Kidney (tissue), 14 donors: ENCODE results near the gene SERINC1. TPM values are rescaled to one million over a fixed set of nuclear protein-coding genes. Genes with fewer than 3 reads are reported as not detected.
A peak's percentile ranks its signal among the peaks of the same experiment; 100 is the strongest.
"Not testable (repeated sequence)": the region's sequence is repeated elsewhere in the genome, so short reads cannot be mapped to it uniquely, and the experiment has no call there.

ENCODE experiments used
- DNase-seq, 5 donors: peaks; one replicate each; pipeline ENCODE4 v3.0.0-alpha.2; 2013 to 2020
- FAIRE-seq: peaks from 2 replicates; lab custom pipeline; 2012; peaks lifted over from hg19 to GRCh38; lab: Jason Lieb, UNC
- H3K27ac ChIP-seq, 2 donors: one replicate each; pipeline ENCODE4 v1.7.0; 2013; ENCODE audit warnings: low read depth in 2 of 2, low read length in 2 of 2, inconsistent platforms in 1 of 2
- H3K27me3 ChIP-seq: one replicate; pipeline ENCODE4 v1.7.1; 2013; ENCODE audit warnings: low read length, inconsistent platforms; ENCODE audit not compliant: control insufficient read depth, insufficient read depth
- H3K36me3 ChIP-seq, 3 donors: one replicate each; pipeline versions ENCODE4 v1.7.0 to v1.7.1; 2013; ENCODE audit warnings: low read length in 3 of 3, control low read depth in 1 of 3, inconsistent platforms in 1 of 3; ENCODE audit not compliant: insufficient read depth in 3 of 3, control insufficient read depth in 2 of 3
- H3K4me1 ChIP-seq, 3 donors: one replicate each; pipeline versions ENCODE4 v1.7.0 to v1.7.1; 2013; ENCODE audit warnings: low read length in 3 of 3, inconsistent platforms in 1 of 3, low read depth in 1 of 3; ENCODE audit not compliant: control insufficient read depth in 2 of 3, insufficient read depth in 2 of 3
- H3K4me3 ChIP-seq, 3 donors: one replicate each; pipeline versions ENCODE4 v1.7.0 to v1.8.1; 2013; ENCODE audit warnings: low read length in 3 of 3, control low read depth in 1 of 3, inconsistent platforms in 1 of 3
- H3K9ac ChIP-seq, 3 donors: one replicate each; pipeline versions ENCODE4 v1.7.0 to v1.7.1; 2013; ENCODE audit warnings: low read length in 3 of 3, control low read depth in 1 of 3, inconsistent platforms in 1 of 3
- H3K9me3 ChIP-seq, 3 donors: one replicate each; pipeline versions ENCODE4 v1.7.0 to v1.7.1; 2013; ENCODE audit warnings: low read length in 3 of 3, control low read depth in 1 of 3, inconsistent platforms in 1 of 3; ENCODE audit not compliant: control insufficient read depth in 2 of 3, insufficient read depth in 1 of 3
- CTCF ChIP-seq: IDR thresholded peaks from 3 replicates; pipeline ENCODE4 v1.5.1; 2012; ENCODE audit warnings: mild to moderate bottlenecking, moderate library complexity, borderline replicate concordance; ENCODE audit not compliant: insufficient read depth; ENCODE audit errors: extremely low read depth
- intact Hi-C: fragments of 100-400 bp; cut with DNase I; formaldehyde crosslinking; loops from one replicate; pipeline ENCODE4 v1.11.1; 2022
- polyA plus RNA-seq: library from polyadenylated mRNA; stranded (reverse); fragments of 350-450 nt; fragmentation: Illumina TruSeq; extraction: RNeasy Lipid Tissue Mini Kit (QIAGEN cat#74804); gene quantifications from one replicate; pipeline ENCODE4 v1.2.3, GENCODE V29; 2014; ENCODE audit warnings: low read depth, low replicate concordance; ENCODE audit not compliant: insufficient read depth
- total RNA-seq: library from RNA; stranded (reverse); fragmentation: NEBNext Ultra II Directional; extraction: Animal tissue kit (Norgen Biotek cat#: 25700); gene quantifications from one replicate; pipeline ENCODE4 v1.2.1, GENCODE V29; 2021
- donor health status: control.
- donor health status: control.
- donor health status: control.
- donor health status: control.
- donor health status: control.
- donor health status: DM: yes; HTN: yes; CAD: no.
- donor health status: Normal renal cell carcinoma (clear cell type).

The SERINC1 gene
- total and polyA plus RNA-seq, 2 donors from 2014 or later = 130 to 214 TPM

DNA sequence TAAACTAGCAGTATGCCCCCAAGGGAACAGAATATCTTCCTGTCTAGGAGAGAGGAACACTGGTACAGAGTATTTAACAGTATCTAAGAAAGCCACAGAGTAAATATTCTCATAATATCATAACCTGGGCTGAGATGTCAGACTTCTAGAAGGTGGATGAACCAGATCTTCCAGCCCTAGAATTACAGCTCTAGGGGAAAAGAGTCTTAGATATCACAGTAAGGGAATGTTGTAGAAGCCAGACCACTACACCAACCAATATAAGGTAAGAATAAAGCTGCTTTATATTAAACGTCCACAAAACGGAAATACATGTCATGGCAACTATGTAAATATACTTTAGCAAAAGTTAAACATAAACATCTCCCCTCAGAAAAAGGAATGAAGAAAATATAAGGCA lies 12.4 kb downstream of the SERINC1 start:
- TF ChIP-seq CTCF = no peak
- DNase-seq (no peak), FAIRE-seq (no peak)
- intact Hi-C loops = no loop called here
- Histone ChIP-seq H3K9me3 (no peaks in the 10 kb centered on the region), H3K36me3 (peaks cover 6 to 24% (median 7%) of the 10 kb centered on the region in 3 donors), H3K27me3 (no peaks in the 10 kb centered on the region), H3K9ac (no peak overlapping the region), H3K4me1 (peaks cover 0 to 12% (median 4%) of the 10 kb centered on the region in 3 donors), H3K4me3 (peak overlapping the region in 1 of 3 donors; percentile 18), H3K27ac (no peak overlapping the region)

- Histone ChIP-seq H3K4me1 (peaks cover 0 to 12% (median 4%) of the 10 kb centered on the region in 3 donors), H3K4me3 (no peak overlapping the region), H3K27ac (no peak overlapping the region), H3K36me3 (peaks cover 6 to 34% (median 10%) of the 10 kb centered on the region in 3 donors), H3K9ac (no peak overlapping the region), H3K27me3 (no peaks in the 10 kb centered on the region), H3K9me3 (no peaks in the 10 kb centered on the region)
- intact Hi-C loops = no loop called here
- FAIRE-seq = no peak
- TF ChIP-seq CTCF = no peak
- no peak for DNase-seq
Observed at GRCh38 chr6:122458087-122458486, 13.5 kb downstream of the SERINC1 start.

- H3K4me3 ChIP-seq, intact Hi-C loops, FAIRE-seq, H3K27me3 ChIP-seq, H3K9me3 ChIP-seq, H3K4me1 ChIP-seq, H3K9ac ChIP-seq, DNase-seq, H3K27ac ChIP-seq: not testable (repeated sequence)
- peaks cover 20 to 41% (median 21%) of the 10 kb centered on the region in 3 donors for H3K36me3 ChIP-seq
Observed at GRCh38 chr6:122455116-122455515, 16.5 kb downstream of the SERINC1 start.

DNA sequence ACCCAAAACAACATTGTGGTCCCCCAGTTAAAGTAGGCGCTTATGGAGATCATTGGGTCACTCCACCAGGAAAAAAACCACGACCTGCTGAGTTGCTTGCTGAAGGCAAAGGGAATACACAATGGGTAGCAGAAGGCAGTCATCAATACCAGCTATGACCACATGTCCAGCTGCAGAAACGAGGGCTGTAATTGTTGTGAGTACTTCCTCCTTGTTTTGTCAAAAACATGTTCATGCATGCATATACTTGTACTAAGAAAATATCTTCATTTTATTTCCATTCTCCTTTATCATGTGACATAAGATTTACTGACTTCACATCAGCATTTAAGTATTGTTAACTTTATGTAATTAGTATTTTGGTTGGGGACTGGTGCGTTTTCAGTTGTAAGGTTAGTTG lies 16.9 kb downstream of the SERINC1 start:
- FAIRE-seq (no peak), DNase-seq (no peak)
- Histone ChIP-seq H3K36me3 (peaks cover 20 to 41% (median 21%) of the 10 kb centered on the region in 3 donors), H3K9ac (no peak overlapping the region), H3K4me1 (peaks cover 0 to 7% (median 4%) of the 10 kb centered on the region in 3 donors), H3K27me3 (no peaks in the 10 kb centered on the region), H3K9me3 (no peaks in the 10 kb centered on the region), H3K4me3 (no peak overlapping the region), H3K27ac (no peak overlapping the region)
- TF ChIP-seq CTCF = no peak
- intact Hi-C loops = no loop called here
